ENCODE results near the gene LY9. TPM values are rescaled to one million over a fixed set of nuclear protein-coding genes. Genes with fewer than 3 reads are reported as not detected.

The LY9 gene
- total RNA-seq, 3 donors from 2014 or later: 1.3 to 2.5 (median 2.3) TPM

DNA sequence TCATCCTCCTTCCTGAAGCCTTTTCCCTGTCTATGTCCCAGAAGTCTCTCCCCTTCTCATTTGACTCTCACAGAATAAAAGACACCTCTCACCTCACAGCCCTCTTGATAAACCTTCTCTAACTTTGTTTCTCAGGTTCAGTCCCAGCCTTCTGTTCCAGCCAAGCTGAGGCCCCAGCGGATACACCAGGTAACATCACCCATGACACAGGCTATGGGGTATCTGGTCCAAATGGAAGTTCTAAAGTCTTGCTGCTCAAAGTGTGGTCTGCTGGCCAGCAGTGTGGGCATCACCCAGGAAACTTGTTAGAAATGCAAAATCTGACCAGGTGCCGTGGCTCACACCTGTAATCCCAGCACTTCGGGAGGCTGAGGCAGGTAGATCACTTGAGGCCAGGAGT, 23.2 kb downstream of the LY9 start:
- H3K36me3 ChIP-seq (ENCODE audit: low read depth): no peaks in the 10 kb centered on the region
- H3K9me3 ChIP-seq: no peaks in the 10 kb centered on the region
- ATAC-seq (no peak), DNase-seq (no peak)
- TF ChIP-seq, protein P1, sequence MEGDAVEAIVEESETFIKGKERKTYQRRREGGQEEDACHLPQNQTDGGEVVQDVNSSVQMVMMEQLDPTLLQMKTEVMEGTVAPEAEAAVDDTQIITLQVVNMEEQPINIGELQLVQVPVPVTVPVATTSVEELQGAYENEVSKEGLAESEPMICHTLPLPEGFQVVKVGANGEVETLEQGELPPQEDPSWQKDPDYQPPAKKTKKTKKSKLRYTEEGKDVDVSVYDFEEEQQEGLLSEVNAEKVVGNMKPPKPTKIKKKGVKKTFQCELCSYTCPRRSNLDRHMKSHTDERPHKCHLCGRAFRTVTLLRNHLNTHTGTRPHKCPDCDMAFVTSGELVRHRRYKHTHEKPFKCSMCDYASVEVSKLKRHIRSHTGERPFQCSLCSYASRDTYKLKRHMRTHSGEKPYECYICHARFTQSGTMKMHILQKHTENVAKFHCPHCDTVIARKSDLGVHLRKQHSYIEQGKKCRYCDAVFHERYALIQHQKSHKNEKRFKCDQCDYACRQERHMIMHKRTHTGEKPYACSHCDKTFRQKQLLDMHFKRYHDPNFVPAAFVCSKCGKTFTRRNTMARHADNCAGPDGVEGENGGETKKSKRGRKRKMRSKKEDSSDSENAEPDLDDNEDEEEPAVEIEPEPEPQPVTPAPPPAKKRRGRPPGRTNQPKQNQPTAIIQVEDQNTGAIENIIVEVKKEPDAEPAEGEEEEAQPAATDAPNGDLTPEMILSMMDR (IDR thresholded peaks at IDR 0.05): no peak
- no peaks in the 10 kb centered on the region for H3K4me1 ChIP-seq (ENCODE audit: low read depth)
- no peak overlapping the region for H3K4me3 ChIP-seq
- intact Hi-C loops (cut with DNase I, micrococcal nuclease): no loop called here

DNA sequence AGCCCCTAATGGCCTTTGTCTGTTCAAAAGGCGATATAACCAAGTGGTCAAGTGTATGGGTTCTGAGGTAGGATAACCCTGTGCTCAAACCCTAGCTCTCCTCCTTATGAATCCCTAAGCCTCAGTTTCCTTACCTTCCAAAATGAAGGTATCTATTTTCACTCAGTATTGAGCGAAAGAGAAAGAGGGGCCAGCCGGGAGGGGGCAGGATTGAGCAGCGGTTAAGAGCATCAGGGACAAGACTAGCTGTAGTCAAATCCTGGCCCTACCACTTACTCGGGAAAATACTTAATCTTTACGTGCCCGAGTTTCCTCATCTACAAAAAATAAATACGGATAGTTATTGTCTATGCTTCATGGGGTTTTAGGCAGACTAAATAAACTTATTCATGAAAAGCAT, 25.7 kb downstream of the LY9 start:
- Histone ChIP-seq H3K4me1 (ENCODE audit: low read depth) (no peaks in the 10 kb centered on the region), H3K4me3 (no peak overlapping the region), H3K36me3 (ENCODE audit: low read depth) (no peaks in the 10 kb centered on the region), H3K9me3 (no peaks in the 10 kb centered on the region)
- intact Hi-C loops (cut with DNase I, micrococcal nuclease): no loop called here
- ATAC-seq: no peak
- TF ChIP-seq, protein P1 (IDR thresholded peaks at IDR 0.05): no peak
- no peak for DNase-seq

DNA sequence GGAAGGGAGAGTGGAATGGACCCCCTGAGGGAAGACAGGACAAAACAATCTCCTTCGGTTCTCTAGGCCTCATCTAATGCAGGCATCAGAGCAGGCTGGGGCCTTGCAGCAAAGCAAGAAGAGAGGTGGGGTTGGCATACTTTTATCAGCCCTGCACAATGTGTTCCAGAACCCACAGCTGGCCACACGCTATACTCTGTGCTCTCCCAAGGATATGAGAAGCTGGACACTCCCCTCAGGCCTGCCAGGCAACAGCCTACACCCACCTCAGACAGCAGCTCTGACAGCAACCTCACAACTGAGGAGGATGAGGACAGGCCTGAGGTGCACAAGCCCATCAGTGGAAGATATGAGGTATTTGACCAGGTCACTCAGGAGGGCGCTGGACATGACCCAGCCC, 27.3 kb downstream of the LY9 start:
- TF ChIP-seq, protein P1 (IDR thresholded peaks at IDR 0.05): no peak

DNA sequence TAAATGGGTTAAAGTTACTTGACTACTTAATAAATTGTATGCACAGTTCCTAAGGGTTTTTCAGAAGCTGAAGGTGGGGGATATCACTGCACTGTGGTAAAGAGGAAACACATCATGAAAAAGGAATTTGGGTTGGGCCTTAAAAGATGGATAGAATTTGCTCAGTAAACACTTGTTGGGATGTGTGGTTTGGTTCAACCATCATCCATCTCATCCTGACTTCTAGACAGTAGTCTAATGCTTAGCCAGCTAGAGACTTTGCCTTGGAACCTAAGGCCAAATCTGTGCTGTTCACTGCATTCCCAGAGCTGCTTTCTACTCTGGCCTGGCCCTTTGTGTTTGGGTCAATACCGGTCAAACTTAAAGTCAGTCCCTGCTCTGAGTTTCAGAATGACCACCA, 30.6 kb downstream of the LY9 start:
- ATAC-seq (no peak), DNase-seq (no peak)
- intact Hi-C loops (cut with DNase I, micrococcal nuclease): no loop called here
- TF ChIP-seq, protein P1 (IDR thresholded peaks at IDR 0.05): no peak
- H3K9me3 ChIP-seq: no peaks in the 10 kb centered on the region
- no peaks in the 10 kb centered on the region for H3K4me1 ChIP-seq (ENCODE audit: low read depth)
- H3K4me3 ChIP-seq: no peak overlapping the region
- no peaks in the 10 kb centered on the region for H3K36me3 ChIP-seq (ENCODE audit: low read depth)

More for the DNA sequence above, 27.3 kb downstream of the LY9 start:
- ATAC-seq (no peak), DNase-seq (no peak)
- Histone ChIP-seq H3K9me3 (no peaks in the 10 kb centered on the region), H3K36me3 (ENCODE audit: low read depth) (no peaks in the 10 kb centered on the region), H3K4me3 (no peak overlapping the region), H3K4me1 (ENCODE audit: low read depth) (no peaks in the 10 kb centered on the region)
- intact Hi-C loops (cut with DNase I, micrococcal nuclease): no loop called here

DNA sequence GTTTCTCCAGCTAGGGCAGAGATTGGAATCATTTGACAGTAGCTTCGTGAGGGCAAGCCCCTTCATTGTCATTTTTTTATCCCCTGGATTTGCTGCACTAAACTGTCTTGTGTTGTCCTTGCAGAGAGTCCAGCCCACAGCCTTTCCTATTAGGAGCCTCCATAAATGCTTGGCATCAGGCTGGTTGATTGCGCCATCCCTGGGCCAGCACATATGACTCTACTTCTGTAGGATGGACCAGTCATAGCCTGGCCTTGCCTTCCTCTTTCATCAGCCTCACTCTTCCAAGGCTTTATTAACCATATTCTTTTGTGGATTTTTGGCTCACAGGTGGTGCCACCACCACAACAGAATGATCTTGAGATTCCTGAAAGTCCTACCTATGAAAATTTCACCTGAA, 31.4 kb downstream of the LY9 start:
- DNase-seq (no peak), ATAC-seq (no peak)
- Histone ChIP-seq H3K9me3 (no peaks in the 10 kb centered on the region), H3K4me1 (ENCODE audit: low read depth) (no peaks in the 10 kb centered on the region), H3K4me3 (no peak overlapping the region), H3K36me3 (ENCODE audit: low read depth) (no peaks in the 10 kb centered on the region)
- intact Hi-C loops (cut with DNase I, micrococcal nuclease): no loop called here
- TF ChIP-seq, protein P1 (IDR thresholded peaks at IDR 0.05): no peak

DNA sequence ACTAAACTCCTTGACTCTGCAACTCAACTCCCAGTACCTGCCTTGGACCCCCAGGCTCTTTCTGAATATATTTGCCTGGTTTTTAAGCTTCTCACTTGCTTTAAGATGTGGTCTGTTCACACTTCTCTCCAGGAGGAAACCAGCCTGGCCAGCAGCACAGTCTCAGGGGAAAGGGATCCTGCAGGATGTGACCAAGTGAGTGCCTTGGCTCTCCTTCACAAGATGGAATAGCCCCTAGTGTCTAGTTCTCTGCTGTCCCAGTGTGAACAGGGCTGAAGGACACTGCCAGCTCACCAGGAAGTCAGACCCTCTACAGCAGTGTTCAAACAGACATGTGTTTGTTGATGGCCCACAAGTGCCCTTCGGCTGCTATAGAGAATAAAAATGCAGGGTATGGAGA, 33.8 kb downstream of the LY9 start:
- intact Hi-C loops (cut with DNase I, micrococcal nuclease): loop anchor here in 1 of 2 donors (5.0 kb wide), 1 partner anchor 123 kb away; the partner anchor contains the start of gene ITLN2
- DNase-seq: no peak
- no peak for ATAC-seq
- Histone ChIP-seq H3K9me3 (no peaks in the 10 kb centered on the region), H3K4me3 (no peak overlapping the region), H3K4me1 (ENCODE audit: low read depth) (no peaks in the 10 kb centered on the region), H3K36me3 (ENCODE audit: low read depth) (no peaks in the 10 kb centered on the region)
- TF ChIP-seq, protein P1 (IDR thresholded peaks at IDR 0.05): no peak
